Activated gamma-delta T cell (primary cell): ENCODE results near the gene DHRS9.
"Not testable (repeated sequence)": the region's sequence is repeated elsewhere in the genome, so short reads cannot be mapped to it uniquely, and the experiment has no call there.

ENCODE experiments used
- DNase-seq: peaks from one replicate; lab custom pipeline; 2025; lab: John Stamatoyannopoulos, UW
- total RNA-seq, 2 donors: gene quantifications; one replicate each; lab custom pipeline; 2026; lab: John Stamatoyannopoulos, UW

The DHRS9 gene
- total RNA-seq: 0.20 to 0.48 reads per million in 2 donors

- DNase-seq: no peak
Observed at GRCh38 chr2:169069341-169069740, at the start of gene DHRS9. Gene DHRS9 (plus strand): TSS chr2:169069563. CDS start chr2:169081582, 12,019 bp downstream.

GRCh38 chr2:169023161-169023560 is 46.2 kb upstream of the DHRS9 start:
- no peak for DNase-seq

- DNase-seq: no peak
Observed at GRCh38 chr2:169026056-169026455, 43.3 kb upstream of the DHRS9 start.

- no peak for DNase-seq
Observed at GRCh38 chr2:169027234-169027633, 42.1 kb upstream of the DHRS9 start.

DNA sequence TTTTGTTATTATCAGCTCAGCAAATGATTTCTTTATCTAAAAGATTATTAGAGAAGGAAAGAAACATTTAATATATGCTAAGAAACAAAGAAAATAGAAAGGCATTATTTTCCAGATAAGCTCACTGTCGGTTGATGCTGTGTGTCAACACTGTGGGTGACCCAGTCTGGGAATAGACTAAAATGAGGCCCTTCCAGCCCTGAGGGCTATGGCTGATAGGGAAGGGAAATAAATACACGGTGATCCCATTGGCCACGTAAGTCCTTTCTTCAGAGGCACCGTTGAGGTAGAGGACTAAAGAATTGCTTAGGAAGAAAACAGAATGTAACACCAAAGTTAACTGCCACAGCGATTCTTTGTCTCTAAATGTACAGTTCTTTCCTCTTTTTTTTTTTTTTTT is 40.0 kb upstream of the DHRS9 start:
- DNase-seq: no peak

GRCh38 chr2:169031202-169031601 is 38.2 kb upstream of the DHRS9 start, which contains the start of gene ABCB11:
Gene ABCB11 (minus strand): TSS chr2:169031324. CDS start chr2:169018125, 13,199 bp downstream.
- DNase-seq: no peak

GRCh38 chr2:169034256-169034655 is 35.1 kb upstream of the DHRS9 start:
- no peak for DNase-seq

GRCh38 chr2:169034984-169035544 is 34.3 kb upstream of the DHRS9 start:
- no peak for DNase-seq

- no peak for DNase-seq
Observed at GRCh38 chr2:169035887-169036286, 33.5 kb upstream of the DHRS9 start.

- DNase-seq: no peak
Observed at GRCh38 chr2:169036736-169037440, 32.5 kb upstream of the DHRS9 start.

- DNase-seq: no peak
Observed at GRCh38 chr2:169038338-169038757, 31.0 kb upstream of the DHRS9 start.

DNA sequence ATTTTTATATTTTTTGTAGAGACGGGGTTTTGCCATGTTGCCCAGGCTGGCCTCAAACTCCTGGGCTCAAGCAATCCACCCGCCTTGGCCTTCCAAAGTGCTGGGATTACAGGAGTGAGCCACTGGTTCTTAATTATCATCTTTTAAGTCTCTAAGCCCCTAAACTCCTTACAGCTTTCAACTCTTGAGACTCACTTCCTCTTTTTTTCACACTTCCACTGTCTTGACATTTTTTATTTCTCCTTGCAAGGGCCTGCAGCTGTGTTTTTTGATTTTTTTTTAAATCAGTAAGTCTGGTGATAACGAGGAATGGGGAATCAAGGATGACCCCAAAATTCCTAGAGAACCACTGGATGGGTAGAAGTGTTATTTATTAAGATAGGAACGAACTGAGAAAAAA is 29.7 kb upstream of the DHRS9 start:
- DNase-seq: no peak

GRCh38 chr2:169041594-169041993 is 27.8 kb upstream of the DHRS9 start:
- no peak for DNase-seq

- DNase-seq: no peak
Observed at GRCh38 chr2:169042856-169043255, 26.5 kb upstream of the DHRS9 start.

- DNase-seq: no peak
Observed at GRCh38 chr2:169046440-169047151, 22.8 kb upstream of the DHRS9 start.

- no peak for DNase-seq
Observed at GRCh38 chr2:169047256-169048250, 21.8 kb upstream of the DHRS9 start.

- DNase-seq: no peak
Observed at GRCh38 chr2:169049142-169049541, 20.2 kb upstream of the DHRS9 start.

- no peak for DNase-seq
Observed at GRCh38 chr2:169050476-169051240, 18.7 kb upstream of the DHRS9 start.

- not testable (repeated sequence) for DNase-seq
Observed at GRCh38 chr2:169054575-169054974, 14.8 kb upstream of the DHRS9 start.

- DNase-seq: not testable (repeated sequence)
Observed at GRCh38 chr2:169064199-169064598, 5.2 kb upstream of the DHRS9 start.

DNA sequence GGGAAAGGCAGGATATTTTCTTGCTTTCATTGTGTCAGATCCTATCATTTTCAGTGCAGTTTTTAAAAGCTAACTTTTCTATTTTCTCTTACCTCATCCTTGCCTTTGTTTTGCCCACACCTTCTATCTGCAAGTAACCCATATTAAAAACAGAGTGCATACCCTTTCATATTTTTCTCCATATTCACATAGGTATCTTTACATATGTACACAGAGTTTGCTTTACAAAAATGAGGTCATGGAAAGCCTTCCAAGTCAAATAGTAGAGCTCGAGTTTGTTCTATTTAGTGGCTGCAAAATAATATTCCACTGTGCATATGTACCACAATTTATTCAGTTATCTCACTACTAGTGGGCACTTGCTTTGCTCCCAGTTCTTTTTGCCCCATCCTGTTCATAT is 3.9 kb upstream of the DHRS9 start:
- DNase-seq: no peak
